RWPE2 (cell line): ENCODE measurements around the gene CRB2.

ENCODE experiments used
- ATAC-seq: fragments of 200-7000 bp; cut with Tn5 transposase; 3 replicates; pipeline ENCODE4 v1.9.1; 2021; ENCODE audit warnings: low read depth
- DNase-seq: peaks from one replicate; pipeline ENCODE4 v3.0.0-alpha.2; 2020; ENCODE audit warnings: low spot score
- H3K27ac ChIP-seq: fragments of 450-650 bp; 2 replicates; pipeline ENCODE4 v1.5.1; 2017; ENCODE audit warnings: mild to moderate bottlenecking; ENCODE audit not compliant: poor library complexity, severe bottlenecking
- H3K27me3 ChIP-seq: fragments of 250-450 bp; sonication (Bioruptor Pico); 2 replicates; pipeline ENCODE4 v1.5.1; 2021; ENCODE audit warnings: mild to moderate bottlenecking, moderate library complexity; ENCODE audit not compliant: insufficient read depth, poor library complexity, severe bottlenecking
- H3K36me3 ChIP-seq: fragments of 250-450 bp; sonication (Bioruptor Pico); 2 replicates; pipeline ENCODE4 v1.5.1; 2020; ENCODE audit warnings: low read depth, mild to moderate bottlenecking, moderate library complexity
- H3K4me1 ChIP-seq: fragments of 250-450 bp; sonication (Bioruptor Pico); 2 replicates; pipeline ENCODE4 v1.5.1; 2021; ENCODE audit warnings: mild to moderate bottlenecking, moderate library complexity; ENCODE audit not compliant: insufficient read depth, poor library complexity, severe bottlenecking
- H3K4me3 ChIP-seq: fragments of 250-450 bp; sonication (Bioruptor Pico); 2 replicates; pipeline ENCODE4 v1.5.1; 2021; ENCODE audit warnings: mild to moderate bottlenecking, moderate library complexity; ENCODE audit not compliant: severe bottlenecking
- H3K9me3 ChIP-seq: fragments of 250-450 bp; sonication (Bioruptor Pico); 2 replicates; pipeline ENCODE4 v1.5.1; 2021; ENCODE audit warnings: mild to moderate bottlenecking, moderate library complexity; ENCODE audit not compliant: severe bottlenecking
- TF ChIP-seq, protein P1 (sequence below): fragments of 450-650 bp; IDR thresholded peaks from one replicate; pipeline ENCODE4 v1.5.1; 2017; ENCODE audit warnings: mild to moderate bottlenecking, moderate library complexity; ENCODE audit not compliant: poor library complexity, severe bottlenecking

The CRB2 gene

GRCh38 chr9:123365881-123366528 is 10.0 kb downstream of the CRB2 start:
- peaks cover 5% of the 10 kb centered on the region for H3K27me3 ChIP-seq
- no peak for ATAC-seq
- no peaks in the 10 kb centered on the region for H3K36me3 ChIP-seq
- no peak overlapping the region for H3K4me3 ChIP-seq
- H3K27ac ChIP-seq: no peak overlapping the region
- TF ChIP-seq, protein P1, sequence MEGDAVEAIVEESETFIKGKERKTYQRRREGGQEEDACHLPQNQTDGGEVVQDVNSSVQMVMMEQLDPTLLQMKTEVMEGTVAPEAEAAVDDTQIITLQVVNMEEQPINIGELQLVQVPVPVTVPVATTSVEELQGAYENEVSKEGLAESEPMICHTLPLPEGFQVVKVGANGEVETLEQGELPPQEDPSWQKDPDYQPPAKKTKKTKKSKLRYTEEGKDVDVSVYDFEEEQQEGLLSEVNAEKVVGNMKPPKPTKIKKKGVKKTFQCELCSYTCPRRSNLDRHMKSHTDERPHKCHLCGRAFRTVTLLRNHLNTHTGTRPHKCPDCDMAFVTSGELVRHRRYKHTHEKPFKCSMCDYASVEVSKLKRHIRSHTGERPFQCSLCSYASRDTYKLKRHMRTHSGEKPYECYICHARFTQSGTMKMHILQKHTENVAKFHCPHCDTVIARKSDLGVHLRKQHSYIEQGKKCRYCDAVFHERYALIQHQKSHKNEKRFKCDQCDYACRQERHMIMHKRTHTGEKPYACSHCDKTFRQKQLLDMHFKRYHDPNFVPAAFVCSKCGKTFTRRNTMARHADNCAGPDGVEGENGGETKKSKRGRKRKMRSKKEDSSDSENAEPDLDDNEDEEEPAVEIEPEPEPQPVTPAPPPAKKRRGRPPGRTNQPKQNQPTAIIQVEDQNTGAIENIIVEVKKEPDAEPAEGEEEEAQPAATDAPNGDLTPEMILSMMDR: no peak
- H3K9me3 ChIP-seq: no peaks in the 10 kb centered on the region
- H3K4me1 ChIP-seq: no peaks in the 10 kb centered on the region
- DNase-seq: no peak

- no peaks in the 10 kb centered on the region for H3K9me3 ChIP-seq
- no peak for DNase-seq
- no peak; the same call in 2 of the 3 replicates for ATAC-seq
Observed at GRCh38 chr9:123368023-123368422, 12.0 kb downstream of the CRB2 start.

GRCh38 chr9:123368536-123369153 is 12.6 kb downstream of the CRB2 start:
- H3K36me3 ChIP-seq: no peaks in the 10 kb centered on the region
- peaks cover 16% of the 10 kb centered on the region for H3K27me3 ChIP-seq
- no peak for ATAC-seq
- DNase-seq: no peak
- no peak overlapping the region for H3K27ac ChIP-seq
- no peaks in the 10 kb centered on the region for H3K9me3 ChIP-seq
- H3K4me1 ChIP-seq: no peaks in the 10 kb centered on the region
- TF ChIP-seq, protein P1: no peak
- H3K4me3 ChIP-seq: no peak overlapping the region

More at GRCh38 chr9:123368023-123368422, 12.0 kb downstream of the CRB2 start:
- Histone ChIP-seq H3K4me1 (no peaks in the 10 kb centered on the region), H3K27ac (no peak overlapping the region), H3K4me3 (no peak overlapping the region), H3K27me3 (peaks cover 14% of the 10 kb centered on the region), H3K36me3 (no peaks in the 10 kb centered on the region)
- TF ChIP-seq, protein P1: no peak

- no peaks in the 10 kb centered on the region for H3K9me3 ChIP-seq
- no peak for DNase-seq
- ATAC-seq: no peak
- peaks cover 23% of the 10 kb centered on the region for H3K27me3 ChIP-seq
- no peak overlapping the region for H3K4me3 ChIP-seq
- no peaks in the 10 kb centered on the region for H3K36me3 ChIP-seq
- TF ChIP-seq, protein P1: no peak
- H3K27ac ChIP-seq: no peak overlapping the region
- no peaks in the 10 kb centered on the region for H3K4me1 ChIP-seq
Observed at GRCh38 chr9:123369296-123369695, 13.3 kb downstream of the CRB2 start.

DNA sequence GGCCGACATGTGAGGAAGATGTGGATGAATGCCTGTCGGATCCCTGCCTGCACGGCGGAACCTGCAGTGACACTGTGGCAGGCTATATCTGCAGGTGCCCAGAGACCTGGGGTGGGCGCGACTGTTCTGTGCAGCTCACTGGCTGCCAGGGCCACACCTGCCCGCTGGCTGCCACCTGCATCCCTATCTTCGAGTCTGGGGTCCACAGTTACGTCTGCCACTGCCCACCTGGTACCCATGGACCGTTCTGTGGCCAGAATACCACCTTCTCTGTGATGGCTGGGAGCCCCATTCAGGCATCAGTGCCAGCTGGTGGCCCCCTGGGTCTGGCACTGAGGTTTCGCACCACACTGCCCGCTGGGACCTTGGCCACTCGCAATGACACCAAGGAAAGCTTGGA is 14.1 kb downstream of the CRB2 start:
- Histone ChIP-seq H3K27ac (no peak overlapping the region), H3K4me3 (no peak overlapping the region), H3K4me1 (no peaks in the 10 kb centered on the region), H3K27me3 (peaks cover 31% of the 10 kb centered on the region), H3K36me3 (no peaks in the 10 kb centered on the region), H3K9me3 (no peaks in the 10 kb centered on the region)
- TF ChIP-seq, protein P1: no peak
- no peak for ATAC-seq
- no peak for DNase-seq
